ENCODE measurements around the gene FOCAD. TPM values are rescaled to one million over a fixed set of nuclear protein-coding genes. Genes with fewer than 3 reads are reported as not detected.

The FOCAD gene
- total RNA-seq, 4 donors from 2014 or later, result 24.0 to 64.5 (median 33.1) TPM

DNA sequence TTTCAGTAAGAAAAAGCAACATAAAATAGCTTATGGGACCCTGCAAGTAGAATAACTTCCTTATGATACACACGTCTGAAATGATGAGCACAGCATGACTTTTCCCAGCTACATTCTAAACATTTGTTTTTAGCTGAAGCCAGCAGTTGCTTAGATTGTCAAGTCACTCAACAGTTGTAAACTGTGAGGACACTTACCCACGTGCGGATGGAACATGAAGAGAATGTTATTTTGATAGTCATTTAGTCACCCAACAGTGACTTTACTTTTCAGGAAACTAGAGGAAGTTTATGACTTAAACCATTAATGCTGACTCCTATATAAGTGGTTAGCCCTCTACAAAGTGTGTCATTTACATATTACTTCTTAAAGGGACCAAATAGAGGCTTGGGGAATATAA lies 344.4 kb downstream of the FOCAD start:
- Histone ChIP-seq H3K9me3 (no peaks in the 10 kb centered on the region), H3K4me3 (no peak overlapping the region), H3K36me3 (no peaks in the 10 kb centered on the region), H3K27me3 (no peaks in the 10 kb centered on the region), H3K4me1 (peaks cover 13% of the 10 kb centered on the region), H3K27ac (no peak overlapping the region)
- no peak for DNase-seq (ENCODE audit: low spot score in 2 of 2)
- 65% methylated on average over 3 of the region's 3 CpGs for WGBS
- TF ChIP-seq, protein P1, sequence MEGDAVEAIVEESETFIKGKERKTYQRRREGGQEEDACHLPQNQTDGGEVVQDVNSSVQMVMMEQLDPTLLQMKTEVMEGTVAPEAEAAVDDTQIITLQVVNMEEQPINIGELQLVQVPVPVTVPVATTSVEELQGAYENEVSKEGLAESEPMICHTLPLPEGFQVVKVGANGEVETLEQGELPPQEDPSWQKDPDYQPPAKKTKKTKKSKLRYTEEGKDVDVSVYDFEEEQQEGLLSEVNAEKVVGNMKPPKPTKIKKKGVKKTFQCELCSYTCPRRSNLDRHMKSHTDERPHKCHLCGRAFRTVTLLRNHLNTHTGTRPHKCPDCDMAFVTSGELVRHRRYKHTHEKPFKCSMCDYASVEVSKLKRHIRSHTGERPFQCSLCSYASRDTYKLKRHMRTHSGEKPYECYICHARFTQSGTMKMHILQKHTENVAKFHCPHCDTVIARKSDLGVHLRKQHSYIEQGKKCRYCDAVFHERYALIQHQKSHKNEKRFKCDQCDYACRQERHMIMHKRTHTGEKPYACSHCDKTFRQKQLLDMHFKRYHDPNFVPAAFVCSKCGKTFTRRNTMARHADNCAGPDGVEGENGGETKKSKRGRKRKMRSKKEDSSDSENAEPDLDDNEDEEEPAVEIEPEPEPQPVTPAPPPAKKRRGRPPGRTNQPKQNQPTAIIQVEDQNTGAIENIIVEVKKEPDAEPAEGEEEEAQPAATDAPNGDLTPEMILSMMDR (IDR thresholded peaks at IDR 0.05), result no peak

DNA sequence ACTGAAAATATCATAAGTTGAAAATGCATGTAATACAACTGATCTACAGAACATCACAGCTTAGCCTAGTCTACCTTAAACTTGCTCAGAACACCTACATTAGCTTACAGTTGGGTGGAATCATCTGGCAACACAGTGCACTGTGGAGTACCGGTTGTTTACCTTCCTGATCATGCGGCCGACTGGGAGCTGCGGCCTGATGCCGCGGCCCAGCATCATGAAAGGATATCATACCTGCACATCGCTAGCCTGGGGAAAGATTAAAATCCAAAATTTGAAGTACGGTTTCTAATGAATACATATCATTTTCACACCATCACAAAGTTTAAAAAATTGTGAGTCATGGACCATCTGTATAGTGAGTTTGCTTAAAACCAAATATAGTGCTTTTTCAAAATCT lies 345.6 kb downstream of the FOCAD start:
- Histone ChIP-seq H3K4me3 (no peak overlapping the region), H3K27me3 (no peaks in the 10 kb centered on the region), H3K36me3 (no peaks in the 10 kb centered on the region), H3K27ac (no peak overlapping the region), H3K9me3 (no peaks in the 10 kb centered on the region), H3K4me1 (peaks cover 13% of the 10 kb centered on the region)
- TF ChIP-seq POLR2AphosphoS5 (IDR thresholded peaks at IDR 0.05) (no peak), POLR2A (IDR thresholded peaks at IDR 0.05) (no peak), EP300 (IDR thresholded peaks at IDR 0.05) (no peak)
- TF ChIP-seq, protein P1 (IDR thresholded peaks at IDR 0.05), result no peak
- WGBS, result 78% methylated on average over 8 of the region's 8 CpGs
- no peak for DNase-seq (ENCODE audit: low spot score in 2 of 2)

DNA sequence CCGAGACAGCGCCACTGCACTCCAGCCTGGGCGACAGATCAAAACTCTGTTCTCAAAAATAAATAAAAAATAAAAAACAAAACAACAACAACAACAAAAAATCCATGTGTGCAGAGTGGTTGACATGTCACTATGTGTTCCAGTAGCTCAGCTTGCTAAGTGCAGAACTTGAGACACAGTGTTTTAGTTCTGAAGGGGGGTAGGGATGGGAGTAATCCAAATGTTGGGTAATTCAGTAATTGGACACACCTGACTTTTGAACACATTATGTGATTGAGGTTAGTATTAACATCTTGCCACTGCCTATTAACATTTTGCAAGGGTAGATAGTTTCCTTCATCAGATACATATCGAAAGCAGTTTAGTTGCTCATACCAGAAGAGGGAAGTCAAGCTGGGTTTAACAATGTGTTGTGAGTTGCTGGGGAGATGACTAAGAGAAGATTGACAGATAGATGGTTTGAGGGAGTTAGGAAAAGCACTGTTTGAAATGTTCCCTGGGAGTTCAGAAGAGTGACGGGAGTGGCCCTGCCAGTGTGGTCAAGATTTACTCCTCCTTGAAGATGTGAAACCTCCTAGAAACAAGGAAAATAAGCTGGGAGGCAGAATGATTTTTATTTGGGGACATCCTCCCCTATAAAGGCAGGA lies 346.5 kb downstream of the FOCAD start:
- peak overlapping the region; percentile 57 for H3K4me3 ChIP-seq
- DNase-seq (ENCODE audit: low spot score in 2 of 2), result no peak
- H3K36me3 ChIP-seq, result no peaks in the 10 kb centered on the region
- 57% methylated on average over 5 of the region's 5 CpGs for WGBS
- peaks cover 13% of the 10 kb centered on the region for H3K4me1 ChIP-seq
- peak overlapping the region; percentile 56 for H3K27ac ChIP-seq
- H3K27me3 ChIP-seq, result no peaks in the 10 kb centered on the region
- no peaks in the 10 kb centered on the region for H3K9me3 ChIP-seq
- TF ChIP-seq EP300 (IDR thresholded peaks at IDR 0.05), result no peak
- no peak for TF ChIP-seq POLR2A (IDR thresholded peaks at IDR 0.05)
- TF ChIP-seq POLR2AphosphoS5 (IDR thresholded peaks at IDR 0.05), result no peak
- TF ChIP-seq, protein P1 (IDR thresholded peaks at IDR 0.05), result no peak

DNA sequence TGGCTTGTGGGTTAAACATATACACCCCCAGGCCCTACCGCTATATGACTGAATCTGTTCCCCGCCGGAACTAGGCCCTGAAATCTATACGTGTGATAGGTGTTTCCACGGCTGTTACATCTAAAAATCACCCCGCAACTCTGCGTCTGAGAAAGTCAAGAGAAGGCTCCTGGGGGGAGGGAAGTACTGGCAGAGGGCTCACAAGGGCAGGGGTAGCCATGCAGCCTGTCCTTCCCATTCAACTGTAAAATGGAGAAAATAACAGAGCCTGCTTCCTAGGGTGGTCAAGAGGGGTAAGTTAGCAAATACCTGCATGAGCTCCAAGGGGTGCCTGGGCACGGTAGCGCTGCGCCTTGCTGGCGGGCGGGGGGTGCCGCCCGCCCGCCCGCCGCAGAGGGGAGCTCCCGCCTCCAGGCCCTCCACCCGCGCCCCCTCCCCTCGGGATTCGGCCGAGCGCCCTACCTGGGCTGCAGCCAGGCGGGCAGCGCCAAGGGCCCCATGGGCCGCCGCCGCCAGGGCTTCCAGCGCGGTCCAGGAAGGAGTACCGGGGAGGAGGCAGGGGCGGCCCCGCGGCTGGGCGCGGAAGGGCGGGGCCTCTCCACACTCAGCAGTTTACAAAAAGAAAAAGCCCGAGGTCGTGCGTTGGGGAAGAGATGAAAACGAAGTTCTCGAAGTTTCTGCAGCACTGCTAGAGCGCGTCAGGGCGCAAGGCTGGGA lies 347.2 kb downstream of the FOCAD start, which contains the start of gene HACD4:
Gene HACD4 (minus strand): TSS at position 550 of the 717 bp plus-strand sequence. CDS start 50 bp downstream, at position 500.
- Histone ChIP-seq H3K4me3 (peak within 1 kb of the TSS; percentile 57), H3K36me3 (no peaks in the 10 kb centered on the region), H3K27me3 (no peaks in the 10 kb centered on the region), H3K4me1 (peaks cover 13% of the 10 kb centered on the region), H3K27ac (peak within 1 kb of the TSS; percentile 56), H3K9me3 (no peaks in the 10 kb centered on the region)
- 4% methylated on average over 25 of the region's 46 CpGs for WGBS
- DNase-seq (ENCODE audit: low spot score in 2 of 2), result peak; percentile 68 to 81
- TF ChIP-seq EP300 (IDR thresholded peaks at IDR 0.05) (no peak), POLR2A (IDR thresholded peaks at IDR 0.05) (no peak), POLR2AphosphoS5 (IDR thresholded peaks at IDR 0.05) (no peak)
- TF ChIP-seq, protein P1 (IDR thresholded peaks at IDR 0.05), result no peak

DNA sequence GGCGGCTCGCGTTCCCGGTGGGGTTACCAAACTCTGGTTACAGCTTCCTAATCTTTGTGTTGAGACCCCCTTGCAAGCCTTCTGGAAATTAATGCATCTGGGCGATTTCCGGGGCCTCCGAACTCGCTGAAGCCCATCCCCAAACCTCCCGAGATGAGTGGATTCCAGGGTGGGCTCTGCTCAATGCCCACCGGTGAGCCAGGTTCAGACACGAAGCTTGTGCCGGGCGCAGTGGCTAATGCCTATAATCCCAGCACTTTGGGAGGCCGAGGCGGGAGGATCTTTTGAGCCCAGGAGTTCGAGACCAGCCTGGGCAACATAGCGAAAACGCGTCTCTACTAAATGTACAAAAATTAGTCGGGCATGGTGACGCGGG lies 347.7 kb downstream of the FOCAD start:
- H3K9me3 ChIP-seq, result no peaks in the 10 kb centered on the region
- H3K4me1 ChIP-seq, result peaks cover 13% of the 10 kb centered on the region
- peak overlapping the region; percentile 57 for H3K4me3 ChIP-seq
- peak overlapping the region; percentile 56 for H3K27ac ChIP-seq
- DNase-seq (ENCODE audit: low spot score in 2 of 2), result no peak
- no peaks in the 10 kb centered on the region for H3K27me3 ChIP-seq
- TF ChIP-seq POLR2A (IDR thresholded peaks at IDR 0.05), result no peak
- TF ChIP-seq EP300 (IDR thresholded peaks at IDR 0.05), result no peak
- H3K36me3 ChIP-seq, result no peaks in the 10 kb centered on the region
- 79% methylated on average over 21 of the region's 22 CpGs for WGBS
